IMR-90 (cell line): ENCODE data around the gene PRKAG2. TPM values are rescaled to one million over a fixed set of nuclear protein-coding genes. Genes with fewer than 3 reads are reported as not detected.

ENCODE experiments used
- ATAC-seq: fragments of 200-7000 bp; cut with Tn5 transposase; 2 replicates; pipeline ENCODE4 v1.9.1; 2020; ENCODE audit warnings: low read depth, mild to moderate bottlenecking, moderate library complexity
- BruUV-seq: library from RNA; stranded (reverse); fragments of 400-500 nt; replicated peaks from 2 replicates; lab custom pipeline; 2021; lab: Mats Ljungman, UMichigan
- CTCF ChIA-PET: fragments of 300-600 bp; formaldehyde crosslinking; extraction: SDS; loops from one replicate; lab custom pipeline; 2021; ENCODE audit warnings: antibody characterized with exemption; lab: Yijun Ruan, JAX
- POLR2A ChIA-PET: fragments of 300-600 bp; sonication (Branson Sonifier 250); formaldehyde crosslinking; loops from one replicate; lab custom pipeline; 2022; ENCODE audit warnings: antibody characterized with exemption; ENCODE audit not compliant: unreplicated experiment; lab: Charles Lee
- DNase-seq: peaks from one replicate; pipeline ENCODE4 v3.0.0; 2013
- H2AFZ ChIP-seq: replicated peaks from 2 replicates; pipeline ENCODE3; 2013; ENCODE audit warnings: low read length, mild to moderate bottlenecking; ENCODE audit not compliant: poor library complexity
- H2AK5ac ChIP-seq: 2 replicates; pipeline ENCODE4 v1.6.1; 2013; ENCODE audit warnings: low read depth, low read length, inconsistent platforms
- H2AK9ac ChIP-seq: replicated peaks from 2 replicates; pipeline ENCODE3; 2013; ENCODE audit warnings: mild to moderate bottlenecking, low read depth, low read length, moderate library complexity; ENCODE audit not compliant: poor library complexity
- H2BK120ac ChIP-seq: 2 replicates; pipeline ENCODE4 v1.6.1; 2013; ENCODE audit warnings: low read depth, low read length, inconsistent platforms
- H2BK15ac ChIP-seq: 3 replicates; pipeline ENCODE4 v1.6.1; 2013; ENCODE audit warnings: low read depth, low read length, inconsistent platforms
- H2BK20ac ChIP-seq: 2 replicates; pipeline ENCODE4 v1.6.1; 2013; ENCODE audit warnings: low read depth, mild to moderate bottlenecking, inconsistent platforms, low read length, moderate library complexity
- H2BK5ac ChIP-seq: 2 replicates; pipeline ENCODE4 v1.6.1; 2013; ENCODE audit warnings: mild to moderate bottlenecking, low read depth, low read length, inconsistent platforms; ENCODE audit not compliant: poor library complexity, severe bottlenecking
- H3K14ac ChIP-seq: replicated peaks from 2 replicates; pipeline ENCODE4 v1.6.1; 2013; ENCODE audit warnings: low read depth, low read length, inconsistent platforms
- H3K18ac ChIP-seq: 2 replicates; pipeline ENCODE4 v1.6.1; 2013; ENCODE audit warnings: low read depth, low read length, control low read depth
- H3K23ac ChIP-seq: 2 replicates; pipeline ENCODE4 v1.6.1; 2013; ENCODE audit warnings: low read depth, low read length, inconsistent platforms
- H3K27ac ChIP-seq: 2 replicates; pipeline ENCODE4 v1.5.1; 2013; ENCODE audit warnings: mild to moderate bottlenecking, control low read depth, low read length; ENCODE audit not compliant: insufficient read depth
- H3K27me3 ChIP-seq: 2 replicates; pipeline ENCODE4 v1.6.1; 2013; ENCODE audit warnings: low read length; ENCODE audit not compliant: control insufficient read depth, insufficient read depth
- H3K36me3 ChIP-seq: 2 replicates; pipeline ENCODE4 v1.6.1; 2013; ENCODE audit warnings: low read length, mixed read lengths; ENCODE audit not compliant: control insufficient read depth, insufficient read depth
- H3K4ac ChIP-seq: 2 replicates; pipeline ENCODE4 v1.6.1; 2013; ENCODE audit warnings: low read depth, low read length, inconsistent platforms
- H3K4me1 ChIP-seq: 2 replicates; pipeline ENCODE4 v1.6.1; 2013; ENCODE audit warnings: low read length, mixed read lengths; ENCODE audit not compliant: control insufficient read depth, insufficient read depth
- H3K4me2 ChIP-seq: 2 replicates; pipeline ENCODE4 v1.6.1; 2013; ENCODE audit warnings: low read depth, mild to moderate bottlenecking, control low read depth, low read length, moderate library complexity
- H3K4me3 ChIP-seq: 2 replicates; pipeline ENCODE4 v1.5.1; 2013; ENCODE audit warnings: low read depth, mild to moderate bottlenecking, control low read depth, low read length, moderate library complexity; ENCODE audit not compliant: insufficient read depth
- H3K56ac ChIP-seq: 2 replicates; pipeline ENCODE4 v1.6.1; 2013; ENCODE audit warnings: low read length, inconsistent platforms; ENCODE audit not compliant: insufficient read depth; ENCODE audit errors: extremely low read depth
- H3K79me1 ChIP-seq, 2 experiments: 2 replicates each; pipeline ENCODE4 v1.6.1; 2013; ENCODE audit warnings: low read length in 2 of 2, inconsistent platforms in 1 of 2, low read depth in 1 of 2
- H3K9ac ChIP-seq: 2 replicates; pipeline ENCODE4 v1.6.1; 2013; ENCODE audit warnings: low read depth, low read length, control low read depth
- H3K9me1 ChIP-seq: 2 replicates; pipeline ENCODE4 v1.6.1; 2013; ENCODE audit warnings: low read length, inconsistent platforms; ENCODE audit not compliant: insufficient read depth
- H3K9me3 ChIP-seq: 2 replicates; pipeline ENCODE4 v1.6.1; 2013; ENCODE audit warnings: low read length; ENCODE audit not compliant: control insufficient read depth, insufficient read depth
- H4K20me1 ChIP-seq: 2 replicates; pipeline ENCODE4 v1.6.1; 2013; ENCODE audit warnings: low read length, inconsistent platforms; ENCODE audit not compliant: insufficient read depth
- H4K5ac ChIP-seq: 2 replicates; pipeline ENCODE4 v1.6.1; 2013; ENCODE audit warnings: mild to moderate bottlenecking, low read depth, low read length, control low read depth
- H4K8ac ChIP-seq, 2 experiments: 2 replicates each; pipeline ENCODE4 v1.6.1; 2013; ENCODE audit warnings: low read depth in 2 of 2, low read length in 2 of 2, control low read depth in 1 of 2, inconsistent platforms in 1 of 2
- H4K91ac ChIP-seq: 2 replicates; pipeline ENCODE4 v1.6.1; 2013; ENCODE audit warnings: low read depth, low read length, inconsistent platforms; ENCODE audit not compliant: insufficient read depth
- BHLHE40 ChIP-seq: fragments of 150-350 bp; IDR thresholded peaks from 2 replicates; pipeline ENCODE4 v1.6.1; 2016; ENCODE audit warnings: mild to moderate bottlenecking, low read depth, low read length
- CEBPB ChIP-seq: IDR thresholded peaks from 2 replicates; pipeline ENCODE4 v1.6.1; 2012; ENCODE audit warnings: low read depth, low read length, improper control_type of control experiment
- CHD1 ChIP-seq: IDR thresholded peaks from 2 replicates; pipeline ENCODE4 v1.6.1; 2012; ENCODE audit warnings: low read depth, low read length, improper control_type of control experiment
- CTCF ChIP-seq: conservative IDR thresholded peaks from 2 replicates; pipeline ENCODE4 v1.5.1; 2012; ENCODE audit warnings: mild to moderate bottlenecking, low read depth, low read length, improper control_type of control experiment
- ELK1 ChIP-seq: fragments of 150-350 bp; IDR thresholded peaks from 2 replicates; pipeline ENCODE4 v1.6.1; 2016; ENCODE audit warnings: low read depth, mild to moderate bottlenecking, low read length, moderate library complexity, borderline replicate concordance
- FOS ChIP-seq: fragments of 150-350 bp; IDR thresholded peaks from 2 replicates; pipeline ENCODE4 v1.6.1; 2016; ENCODE audit warnings: low read depth, low read length
- MAFK ChIP-seq: IDR thresholded peaks from 2 replicates; pipeline ENCODE4 v1.6.1; 2012; ENCODE audit warnings: low read depth, low read length, improper control_type of control experiment
- MAZ ChIP-seq: IDR thresholded peaks from 2 replicates; pipeline ENCODE4 v1.6.1; 2012; ENCODE audit warnings: low read depth, mild to moderate bottlenecking, low read length, improper control_type of control experiment, moderate library complexity, borderline replicate concordance
- MXI1 ChIP-seq: IDR thresholded peaks from 2 replicates; pipeline ENCODE4 v1.6.1; 2012; ENCODE audit warnings: low read depth, mild to moderate bottlenecking, low read length, moderate library complexity, borderline replicate concordance
- NFE2L2 ChIP-seq: fragments of 150-350 bp; IDR thresholded peaks from 2 replicates; pipeline ENCODE4 v1.6.1; 2016; ENCODE audit warnings: low read depth, mild to moderate bottlenecking, low read length
- POLR2A ChIP-seq: IDR thresholded peaks from 2 replicates; pipeline ENCODE4 v1.6.1; 2012; ENCODE audit warnings: mild to moderate bottlenecking, low read depth, low read length
- RAD21 ChIP-seq: IDR thresholded peaks from 2 replicates; pipeline ENCODE4 v1.6.1; 2012; ENCODE audit warnings: low read length, improper control_type of control experiment
- RCOR1 ChIP-seq: IDR thresholded peaks from 2 replicates; pipeline ENCODE4 v1.6.1; 2012; ENCODE audit warnings: mild to moderate bottlenecking, low read length, improper control_type of control experiment; ENCODE audit not compliant: insufficient replicate concordance
- RFX5 ChIP-seq: IDR thresholded peaks from 2 replicates; pipeline ENCODE4 v1.8.0; 2012; ENCODE audit warnings: low read depth, mild to moderate bottlenecking, low read length, moderate library complexity
- SMC3 ChIP-seq: fragments of 150-350 bp; IDR thresholded peaks from 2 replicates; pipeline ENCODE4 v1.6.1; 2016; ENCODE audit warnings: low read depth, mild to moderate bottlenecking, antibody characterized with exemption, low read length, moderate library complexity
- whole genome bisulfite sequencing, 2 experiments: methylation state at CpG; one replicate each; pipeline versions ENCODE4 v1.1.5 to v1.1.7; 2013; ENCODE audit warnings: missing lambda C conversion rate in 2 of 2; ENCODE audit not compliant: insufficient read length in 1 of 2; ENCODE audit errors: extremely low coverage in 2 of 2; 5-methylcytosine and 5-hydroxymethylcytosine counted together
- dilution Hi-C: fragments of 300-500 bp; cut with HindIII; formaldehyde crosslinking; loops from one replicate; pipeline ENCODE4 v1.14.3; 2018; ENCODE audit warnings: low sequenced_read_pairs; ENCODE audit not compliant: unreplicated experiment
- in situ Hi-C: fragments of 300-500 bp; cut with MboI; formaldehyde crosslinking; loops from 3 replicates; pipeline ENCODE4 v1.14.3; 2019; ENCODE audit warnings: low sequenced_read_pairs, inconsistent platforms, mixed read lengths
- intact Hi-C: fragments of 100-400 bp; cut with micrococcal nuclease; formaldehyde crosslinking; loops from 2 replicates; pipeline ENCODE4 v1.10.0; 2022
- polyA plus RNA-seq, 3 experiments: library from polyadenylated mRNA; depleted of rRNA; stranded (reverse); fragments of >200 nt; gene quantifications; 2 replicates each; pipeline ENCODE4 v1.2.3, GENCODE V29; 2012; ENCODE audit warnings: low replicate concordance in 1 of 3
- total RNA-seq: library from RNA; depleted of rRNA; stranded (reverse); fragments of >200 nt; gene quantifications from 2 replicates; pipeline ENCODE4 v1.2.3, GENCODE V29; 2012

Gene PRKAG2
- total and polyA plus RNA-seq, 2 of the 4 experiments (the other 2 are of a cell fraction) = 15.4 to 21.6 TPM

- TF ChIP-seq MAFK (no peak), POLR2A (no peak), CHD1 (no peak), RAD21 (no peak)
Observed at GRCh38 chr7:151921451-151921850, 44.5 kb upstream of the PRKAG2 start (continued).

- Histone ChIP-seq H3K23ac (no peak overlapping the region), H2BK5ac (no peak overlapping the region), H2BK120ac (no peak overlapping the region), H3K79me1 (no peaks in the 10 kb centered on the region), H4K8ac (no peak overlapping the region), H3K27me3 (peaks cover 16% of the 10 kb centered on the region), H3K9me1 (no peaks in the 10 kb centered on the region), H3K56ac (no peak overlapping the region), H2AK9ac (no peak overlapping the region), H3K9me3 (no peaks in the 10 kb centered on the region), H3K36me3 (no peaks in the 10 kb centered on the region), H3K14ac (no peak overlapping the region), H2AFZ (no peak overlapping the region), H2BK15ac (no peak overlapping the region), H3K18ac (no peak overlapping the region), H2AK5ac (no peak overlapping the region), H3K4me3 (no peak overlapping the region), H3K4me1 (no peaks in the 10 kb centered on the region), H4K91ac (no peak overlapping the region), H3K4me2 (no peak overlapping the region), H3K27ac (no peak overlapping the region), H4K20me1 (no peaks in the 10 kb centered on the region), H3K4ac (no peak overlapping the region), H2BK20ac (no peak overlapping the region), H4K5ac (no peak overlapping the region), H3K9ac (no peak overlapping the region)
- in situ Hi-C loops (no loop called here), intact Hi-C loops (no loop called here), dilution Hi-C loops (no loop called here)
- POLR2A ChIA-PET = no interaction called here
- WGBS, 2 experiments = 86% methylated on average over 1 of the region's 1 CpG; no CpG with 5 or more reads in 1 of the 2 experiments
- ATAC-seq (no peak), DNase-seq (no peak)
- BruUV-seq = no TSS peak
- CTCF ChIA-PET = no interaction called here
- TF ChIP-seq RAD21 (no peak), FOS (no peak), RFX5 (no peak), MAFK (no peak), CEBPB (no peak), NFE2L2 (no peak), MAZ (no peak), RCOR1 (no peak), CHD1 (no peak), SMC3 (no peak), POLR2A (no peak), ELK1 (no peak), MXI1 (no peak), BHLHE40 (no peak), CTCF (no peak)
Observed at GRCh38 chr7:151920488-151920887, 43.6 kb upstream of the PRKAG2 start.
